ENCODE results near the gene TTC39A. TPM values are rescaled to one million over a fixed set of nuclear protein-coding genes. Genes with fewer than 3 reads are reported as not detected.

TTC39A gene
- total RNA-seq: 42.1 TPM
- long read RNA-seq, transcript TTC39A-201 (18 exons, 2,173 nt): minor isoform, 5 of 75 reads
- long read RNA-seq, transcript TTC39A-208 (18 exons, 2,718 nt): major isoform, 11 of 75 reads
- long read RNA-seq, partial matches to known transcripts: 6 of 75 reads
- long read RNA-seq, other reads (novel, unspliced or antisense): 53 of 75 reads

GRCh38 chr1:51330331-51331201 is at the start of gene TTC39A:
Gene TTC39A, minus strand, starts transcription at chr1:51330562. Its CDS starts 85 bp downstream, at chr1:51330477.
- DNase-seq: no peak
- H3K4me3 ChIP-seq: peak within 1 kb of the TSS; percentile 49
- H3K4me1 ChIP-seq: peaks cover 4% of the 10 kb centered on the region
- peak within 1 kb of the TSS; percentile 70 for H3K27ac ChIP-seq
- intact Hi-C loops (cut with DNase I): no loop called here
- no peaks in the 10 kb centered on the region for H3K9me3 ChIP-seq
- H3K27me3 ChIP-seq: peaks cover 3% of the 10 kb centered on the region
- ATAC-seq: peak; percentile 5
- no peaks in the 10 kb centered on the region for H3K36me3 ChIP-seq
- no peak for TF ChIP-seq CTCF (IDR thresholded peaks at IDR 0.05)

DNA sequence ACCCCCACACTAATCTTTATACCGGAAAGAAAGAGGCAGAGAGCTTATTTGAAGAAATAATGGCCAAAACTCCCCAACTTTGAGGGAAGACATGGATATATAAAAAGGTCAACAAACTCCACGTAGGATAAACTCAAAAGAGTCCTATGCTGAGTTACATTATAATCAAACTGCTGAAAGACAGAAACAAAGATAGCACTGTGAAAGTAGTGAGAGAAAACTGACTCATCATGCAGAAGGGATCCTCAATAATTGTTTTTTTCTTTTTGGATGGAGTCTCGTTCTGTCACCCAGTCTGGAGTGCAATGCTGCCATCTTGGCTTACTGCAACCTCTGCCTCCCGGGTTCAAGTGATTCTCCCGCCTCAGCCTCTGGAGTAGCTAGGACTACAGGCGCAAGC is 48.5 kb upstream of the TTC39A start:
- no peak overlapping the region for H3K4me3 ChIP-seq
- H3K9me3 ChIP-seq: peaks cover 5% of the 10 kb centered on the region
- H3K36me3 ChIP-seq: peaks cover 39% of the 10 kb centered on the region
- ATAC-seq: no peak
- H3K27me3 ChIP-seq: no peaks in the 10 kb centered on the region
- no peak overlapping the region for H3K27ac ChIP-seq
- no peak for DNase-seq
- intact Hi-C loops (cut with DNase I): no loop called here
- H3K4me1 ChIP-seq: no peaks in the 10 kb centered on the region
- no peak for TF ChIP-seq CTCF (IDR thresholded peaks at IDR 0.05)

DNA sequence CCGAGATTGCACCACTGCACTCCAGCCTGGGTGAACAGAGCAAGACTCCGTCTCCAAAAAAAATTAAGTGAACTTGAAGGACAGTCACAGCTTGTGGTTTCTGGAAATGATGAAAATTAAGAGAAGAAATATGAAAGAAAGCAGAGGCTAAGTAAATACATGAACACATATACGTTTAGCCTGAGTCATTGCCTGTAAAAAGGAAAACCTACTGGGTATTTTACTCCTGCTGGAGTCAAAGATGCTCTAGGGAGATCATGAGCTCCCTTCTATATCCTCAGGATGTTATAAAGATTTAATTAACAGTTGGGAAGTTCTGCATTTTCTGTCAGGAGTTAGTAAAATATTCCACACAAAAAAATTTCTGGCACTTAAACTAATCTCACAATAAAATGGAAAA is 43.5 kb upstream of the TTC39A start:
- intact Hi-C loops (cut with DNase I): no loop called here
- ATAC-seq (no peak), DNase-seq (no peak)
- Histone ChIP-seq H3K9me3 (no peaks in the 10 kb centered on the region), H3K4me3 (no peak overlapping the region), H3K27me3 (no peaks in the 10 kb centered on the region), H3K27ac (no peak overlapping the region), H3K4me1 (no peaks in the 10 kb centered on the region), H3K36me3 (peaks cover 58% of the 10 kb centered on the region)
- TF ChIP-seq CTCF (IDR thresholded peaks at IDR 0.05): no peak

- H3K27me3 ChIP-seq: no peaks in the 10 kb centered on the region
- ATAC-seq (no peak), DNase-seq (no peak)
- no peak overlapping the region for H3K4me3 ChIP-seq
- H3K9me3 ChIP-seq: no peaks in the 10 kb centered on the region
- TF ChIP-seq CTCF (IDR thresholded peaks at IDR 0.05): no peak
- intact Hi-C loops (cut with DNase I): no loop called here
- no peak overlapping the region for H3K27ac ChIP-seq
- H3K36me3 ChIP-seq: peaks cover 60% of the 10 kb centered on the region
- H3K4me1 ChIP-seq: no peaks in the 10 kb centered on the region
These were observed 42.2 kb upstream of the TTC39A start for GRCh38 chr1:51372561-51372960.

DNA sequence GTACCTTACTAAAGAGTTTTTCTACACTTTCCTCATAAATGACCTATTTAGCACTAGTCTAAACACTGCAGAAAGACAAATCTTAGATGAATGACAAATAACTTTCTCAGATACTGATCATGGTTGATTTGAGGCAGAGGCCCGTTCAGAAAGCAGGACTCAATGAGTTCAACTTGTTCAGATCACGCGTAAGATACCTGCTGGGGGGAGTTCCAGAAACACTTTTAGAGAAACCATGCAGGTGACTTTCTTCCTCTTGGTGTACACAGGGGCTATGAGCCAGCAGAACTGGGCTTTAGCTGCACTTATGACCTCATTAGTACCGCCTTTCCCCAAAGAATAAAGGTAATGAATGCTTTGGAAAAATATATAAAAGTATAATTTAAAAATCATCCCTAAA is 38.8 kb upstream of the TTC39A start:
- DNase-seq (no peak), ATAC-seq (no peak)
- H3K27ac ChIP-seq: no peak overlapping the region
- intact Hi-C loops (cut with DNase I): no loop called here
- H3K4me1 ChIP-seq: no peaks in the 10 kb centered on the region
- TF ChIP-seq CTCF (IDR thresholded peaks at IDR 0.05): no peak
- H3K36me3 ChIP-seq: peaks cover 66% of the 10 kb centered on the region
- no peaks in the 10 kb centered on the region for H3K27me3 ChIP-seq
- H3K9me3 ChIP-seq: no peaks in the 10 kb centered on the region
- no peak overlapping the region for H3K4me3 ChIP-seq
